ENCODE measurements around the gene PEDS1.

PEDS1 gene

GRCh38 chr20:50133474-50134217, 19.9 kb downstream of the PEDS1 start:
- no peak for DNase-seq

GRCh38 chr20:50133041-50133440, 20.5 kb downstream of the PEDS1 start:
- DNase-seq = no peak

- no peak for DNase-seq
These were observed 22.5 kb downstream of the PEDS1 start for GRCh38 chr20:50130995-50131394.

GRCh38 chr20:50130356-50130723, 23.2 kb downstream of the PEDS1 start:
- no peak for DNase-seq

- DNase-seq = no peak
These were observed 23.7 kb downstream of the PEDS1 start for GRCh38 chr20:50129662-50130355.

- DNase-seq = no peak
These were observed 25.0 kb downstream of the PEDS1 start for GRCh38 chr20:50128520-50128905.

GRCh38 chr20:50127587-50128519, 25.7 kb downstream of the PEDS1 start:
- no peak for DNase-seq

- DNase-seq = no peak
These were observed 26.9 kb downstream of the PEDS1 start for GRCh38 chr20:50126662-50127061.

- no peak for DNase-seq
These were observed 28.2 kb downstream of the PEDS1 start for GRCh38 chr20:50125279-50125678.

- DNase-seq = no peak
These were observed 29.0 kb downstream of the PEDS1 start for GRCh38 chr20:50124496-50124895.

- DNase-seq = no peak
These were observed 30.1 kb downstream of the PEDS1 start for GRCh38 chr20:50123418-50123817.

- no peak for DNase-seq
These were observed 30.8 kb downstream of the PEDS1 start for GRCh38 chr20:50122763-50123162.

GRCh38 chr20:50121858-50122271, 31.7 kb downstream of the PEDS1 start:
- DNase-seq = no peak

GRCh38 chr20:50120935-50121693, 32.4 kb downstream of the PEDS1 start:
- DNase-seq = peak; percentile 56 to 60

GRCh38 chr20:50118203-50118602, 35.3 kb downstream of the PEDS1 start:
- DNase-seq = no peak

GRCh38 chr20:50116368-50116999, 37.0 kb downstream of the PEDS1 start:
- DNase-seq = no peak

GRCh38 chr20:50115591-50116367, 37.7 kb downstream of the PEDS1 start:
- DNase-seq = peak; percentile 91

GRCh38 chr20:50115041-50115512, 38.4 kb downstream of the PEDS1 start:
- DNase-seq = no peak

- no peak for DNase-seq
These were observed 39.9 kb downstream of the PEDS1 start for GRCh38 chr20:50113420-50114224.
